Caco-2 (cell line): ENCODE measurements around the gene PLXNA2. TPM values are rescaled to one million over a fixed set of nuclear protein-coding genes. Genes with fewer than 3 reads are reported as not detected.

ENCODE experiments used
- BruUV-seq: library from RNA; stranded (reverse); fragments of 400-500 nt; replicated peaks from 2 replicates; lab custom pipeline; 2021; lab: Mats Ljungman, UMichigan
- CTCF ChIA-PET: fragments of 300-600 bp; sonication (Branson Sonifier 250); formaldehyde crosslinking; loops from one replicate; lab custom pipeline; 2022; ENCODE audit warnings: antibody characterized with exemption; lab: Charles Lee
- POLR2A ChIA-PET: fragments of 300-600 bp; sonication (Branson Sonifier 250); formaldehyde crosslinking; loops from one replicate; lab custom pipeline; 2022; ENCODE audit warnings: antibody characterized with exemption; lab: Charles Lee
- DNase-seq, 2 experiments: peaks; one replicate each; pipeline versions ENCODE4 v3.0.0 to v3.0.0-alpha.2; 2020 to 2022
- H3K27me3 ChIP-seq: replicated peaks from 2 replicates; pipeline ENCODE4 v1.6.0; 2011; ENCODE audit warnings: low read length; ENCODE audit not compliant: control insufficient read depth, insufficient read depth
- H3K36me3 ChIP-seq: 2 replicates; pipeline ENCODE4 v1.5.1; 2011; ENCODE audit warnings: low read length; ENCODE audit not compliant: control insufficient read depth, insufficient read depth
- H3K4me1 ChIP-seq: fragments of 250-450 bp; sonication (Bioruptor Pico); 2 replicates; pipeline ENCODE4 v1.5.1; 2020; ENCODE audit warnings: mild to moderate bottlenecking
- H3K4me3 ChIP-seq: 2 replicates; pipeline ENCODE4 v1.5.1; 2011; ENCODE audit warnings: low read depth, mild to moderate bottlenecking, control low read depth, low read length
- H3K9me3 ChIP-seq: fragments of 250-450 bp; sonication (Bioruptor Pico); 2 replicates; pipeline ENCODE4 v1.5.1; 2020; ENCODE audit warnings: mild to moderate bottlenecking, moderate library complexity
- H3K27ac Mint-ChIP-seq: one replicate; pipeline ENCODE4 v1.8.0; 2022; ENCODE audit warnings: mixed read lengths; ENCODE audit not compliant: unreplicated experiment
- H3K27me3 Mint-ChIP-seq: one replicate; pipeline ENCODE4 v1.8.0; 2022; ENCODE audit warnings: mixed read lengths; ENCODE audit not compliant: insufficient read depth, unreplicated experiment
- H3K36me3 Mint-ChIP-seq: one replicate; pipeline ENCODE4 v1.8.0; 2022; ENCODE audit warnings: mild to moderate bottlenecking, mixed read lengths; ENCODE audit not compliant: insufficient read depth, unreplicated experiment
- H3K4me1 Mint-ChIP-seq: one replicate; pipeline ENCODE4 v1.8.0; 2022; ENCODE audit warnings: low read depth, mixed read lengths; ENCODE audit not compliant: unreplicated experiment
- H3K4me3 Mint-ChIP-seq: one replicate; pipeline ENCODE4 v1.8.0; 2022; ENCODE audit warnings: mild to moderate bottlenecking, moderate library complexity, mixed read lengths; ENCODE audit not compliant: unreplicated experiment
- H3K9me3 Mint-ChIP-seq: one replicate; pipeline ENCODE4 v1.8.0; 2022; ENCODE audit warnings: mixed read lengths; ENCODE audit not compliant: unreplicated experiment
- intact Hi-C: fragments of 100-400 bp; cut with micrococcal nuclease; formaldehyde crosslinking; loops from one replicate; pipeline ENCODE4 v1.10.0; 2022; ENCODE audit not compliant: unreplicated experiment
- total RNA-seq: library from RNA; stranded (reverse); gene quantifications from 2 replicates; pipeline ENCODE4 v1.2.3, GENCODE V29; 2022
- TF ChIP-seq, protein P1 (sequence below), 2 experiments: fragments of 200-600 bp in 1 of 2; IDR thresholded peaks; 1 replicate in 1 of 2; 2 replicates in 1 of 2; pipeline versions ENCODE4 v1.5.1 to v1.8.0; 2011 to 2022; ENCODE audit warnings: antibody characterized with exemption in 1 of 2, control low read depth in 1 of 2, inconsistent platforms in 1 of 2, low read depth in 1 of 2, low read length in 1 of 2, mild to moderate bottlenecking in 1 of 2, moderate library complexity in 1 of 2; ENCODE audit not compliant: insufficient read depth in 1 of 2, severe bottlenecking in 1 of 2, unreplicated experiment in 1 of 2

The PLXNA2 gene
- total RNA-seq, 1 experiment from 2014 or later, result 3.2 TPM

DNA sequence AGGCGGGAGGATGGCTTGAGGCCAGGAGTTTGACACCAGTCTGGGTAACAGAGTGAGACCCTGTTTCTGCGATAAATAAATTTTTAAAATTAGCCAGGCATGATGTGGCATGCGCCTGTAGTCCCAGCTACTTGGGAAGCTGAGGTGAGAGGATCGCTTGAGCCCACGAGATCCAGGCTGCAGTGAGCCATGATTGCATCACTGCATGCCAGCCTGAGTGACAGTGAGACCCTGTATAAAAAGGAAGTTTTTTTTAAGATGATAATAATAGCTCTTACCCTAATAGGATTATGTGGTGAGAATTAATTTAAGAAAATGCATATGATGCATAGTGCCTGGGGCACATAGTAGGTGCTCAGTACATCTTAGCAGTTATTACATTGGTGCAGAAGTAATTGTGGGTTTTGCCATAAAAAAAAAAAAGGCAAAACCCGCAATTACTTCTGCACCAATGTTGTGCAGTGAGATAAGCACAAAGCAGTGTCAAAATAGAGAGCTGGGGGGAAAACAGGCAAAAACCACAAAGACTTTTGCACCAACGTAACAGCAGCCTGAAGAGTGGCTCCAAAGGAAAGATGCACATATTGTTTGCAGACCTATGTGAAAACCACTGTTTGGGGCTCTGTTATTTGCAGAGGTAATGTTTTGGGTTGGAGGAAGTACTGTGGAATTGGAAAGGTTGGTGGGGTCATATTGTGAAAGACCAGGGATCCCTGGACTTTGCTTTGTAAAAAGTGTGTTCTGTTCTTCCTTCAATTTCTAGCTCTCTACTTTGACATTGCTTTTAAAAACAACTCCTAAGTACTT, 72.4 kb downstream of the PLXNA2 start:
- Mint-ChIP-seq H3K4me1 (peaks cover 27% of the 10 kb centered on the region), H3K9me3 (no peaks in the 10 kb centered on the region), H3K36me3 (no peaks in the 10 kb centered on the region), H3K27me3 (no peaks in the 10 kb centered on the region), H3K4me3 (no peak overlapping the region), H3K27ac (no peak overlapping the region)
- TF ChIP-seq, protein P1, sequence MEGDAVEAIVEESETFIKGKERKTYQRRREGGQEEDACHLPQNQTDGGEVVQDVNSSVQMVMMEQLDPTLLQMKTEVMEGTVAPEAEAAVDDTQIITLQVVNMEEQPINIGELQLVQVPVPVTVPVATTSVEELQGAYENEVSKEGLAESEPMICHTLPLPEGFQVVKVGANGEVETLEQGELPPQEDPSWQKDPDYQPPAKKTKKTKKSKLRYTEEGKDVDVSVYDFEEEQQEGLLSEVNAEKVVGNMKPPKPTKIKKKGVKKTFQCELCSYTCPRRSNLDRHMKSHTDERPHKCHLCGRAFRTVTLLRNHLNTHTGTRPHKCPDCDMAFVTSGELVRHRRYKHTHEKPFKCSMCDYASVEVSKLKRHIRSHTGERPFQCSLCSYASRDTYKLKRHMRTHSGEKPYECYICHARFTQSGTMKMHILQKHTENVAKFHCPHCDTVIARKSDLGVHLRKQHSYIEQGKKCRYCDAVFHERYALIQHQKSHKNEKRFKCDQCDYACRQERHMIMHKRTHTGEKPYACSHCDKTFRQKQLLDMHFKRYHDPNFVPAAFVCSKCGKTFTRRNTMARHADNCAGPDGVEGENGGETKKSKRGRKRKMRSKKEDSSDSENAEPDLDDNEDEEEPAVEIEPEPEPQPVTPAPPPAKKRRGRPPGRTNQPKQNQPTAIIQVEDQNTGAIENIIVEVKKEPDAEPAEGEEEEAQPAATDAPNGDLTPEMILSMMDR (IDR thresholded peaks at IDR 0.05; ENCODE audit: insufficient read depth in 1 of 2, low read depth in 1 of 2, low read length in 1 of 2, severe bottlenecking in 1 of 2, unreplicated experiment in 1 of 2), result no peak
- intact Hi-C loops, result no loop called here
- ChIA-PET CTCF (interaction anchor here (1.0 kb wide), 2 partner anchors 19 to 71 kb away, joined by 3 to 5 read pairs; no protein-coding TSS in a partner anchor), POLR2A (no interaction called here)
- DNase-seq, result no peak
- no TSS peak for BruUV-seq
- Histone ChIP-seq H3K36me3 (no peaks in the 10 kb centered on the region), H3K4me3 (no peak overlapping the region), H3K27me3 (no peaks in the 10 kb centered on the region), H3K4me1 (peaks cover 29% of the 10 kb centered on the region), H3K9me3 (no peaks in the 10 kb centered on the region)

DNA sequence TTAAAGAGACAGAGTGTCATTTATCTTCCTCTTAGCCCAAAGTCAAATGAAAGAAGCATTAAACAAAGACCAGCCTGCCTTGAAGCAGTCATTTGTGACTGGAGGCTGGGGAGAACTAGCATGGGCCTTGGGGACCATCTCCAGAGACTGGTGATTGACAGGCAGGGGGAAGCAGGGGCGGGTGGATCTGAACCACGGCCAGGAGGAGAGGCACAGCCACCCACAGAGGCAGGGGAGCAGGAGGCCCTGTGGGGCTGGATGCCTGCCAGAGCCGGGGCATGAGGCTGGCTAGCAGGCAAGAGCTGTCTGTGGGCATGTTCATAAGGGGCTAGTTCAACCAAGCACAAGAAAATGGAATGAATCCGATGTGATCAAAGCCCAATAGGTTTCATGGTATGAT, 73.9 kb downstream of the PLXNA2 start:
- Histone ChIP-seq H3K27me3 (no peaks in the 10 kb centered on the region), H3K36me3 (no peaks in the 10 kb centered on the region), H3K4me3 (no peak overlapping the region), H3K4me1 (peaks cover 23% of the 10 kb centered on the region), H3K9me3 (no peaks in the 10 kb centered on the region)
- H3K4me3 Mint-ChIP-seq, result no peak overlapping the region
- no peak overlapping the region for H3K27ac Mint-ChIP-seq
- ChIA-PET POLR2A (no interaction called here), CTCF (no interaction called here)
- DNase-seq, result no peak
- H3K4me1 Mint-ChIP-seq, result peaks cover 22% of the 10 kb centered on the region
- no peaks in the 10 kb centered on the region for H3K27me3 Mint-ChIP-seq
- intact Hi-C loops, result no loop called here
- H3K36me3 Mint-ChIP-seq, result no peaks in the 10 kb centered on the region
- TF ChIP-seq, protein P1 (IDR thresholded peaks at IDR 0.05; ENCODE audit: insufficient read depth in 1 of 2, low read depth in 1 of 2, low read length in 1 of 2, severe bottlenecking in 1 of 2, unreplicated experiment in 1 of 2), result no peak
- no peaks in the 10 kb centered on the region for H3K9me3 Mint-ChIP-seq
- no TSS peak for BruUV-seq

DNA sequence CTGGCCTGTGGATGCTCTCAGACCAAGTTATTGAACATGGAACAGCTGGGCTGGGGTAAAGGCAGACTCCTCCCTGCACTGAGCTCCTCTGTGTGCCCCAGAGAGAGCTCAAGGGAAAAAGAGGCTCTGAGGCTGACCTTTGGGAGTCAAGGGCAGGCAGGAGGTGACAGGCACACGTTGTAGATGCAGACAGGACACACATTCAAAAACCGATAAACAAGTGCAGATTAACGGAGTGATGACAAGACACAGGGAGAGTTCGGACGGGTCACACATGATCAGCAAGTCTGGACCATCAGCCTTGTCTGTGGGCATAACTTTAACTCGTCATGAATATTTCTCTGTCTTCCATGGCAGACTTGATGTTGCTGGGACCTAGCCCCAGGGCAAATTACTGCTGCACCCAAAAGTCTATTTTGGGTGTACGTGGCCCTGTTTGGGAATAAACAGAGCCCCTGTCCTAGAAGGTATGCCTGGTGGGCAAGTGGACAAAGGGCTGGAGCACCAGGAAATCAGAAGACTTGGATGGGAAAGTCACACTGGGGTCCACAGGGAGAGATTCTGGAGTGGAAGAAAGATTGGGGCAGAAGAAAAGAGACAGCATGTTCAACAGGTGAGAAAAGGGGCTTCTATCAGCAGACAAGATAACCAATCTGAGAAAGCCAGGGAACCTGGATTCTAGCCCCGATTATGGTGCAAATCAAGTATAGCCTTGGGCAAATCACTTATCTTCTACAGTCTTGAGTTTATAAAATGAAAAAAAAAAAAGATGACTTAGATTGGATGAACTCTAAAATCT, 74.9 kb downstream of the PLXNA2 start:
- H3K4me1 Mint-ChIP-seq, result peaks cover 16% of the 10 kb centered on the region
- BruUV-seq, result no TSS peak
- no peak overlapping the region for H3K27ac Mint-ChIP-seq
- intact Hi-C loops, result no loop called here
- no peak for DNase-seq
- no peaks in the 10 kb centered on the region for H3K36me3 Mint-ChIP-seq
- no peaks in the 10 kb centered on the region for H3K9me3 ChIP-seq
- H3K4me1 ChIP-seq, result peaks cover 13% of the 10 kb centered on the region
- CTCF ChIA-PET, result no interaction called here
- H3K9me3 Mint-ChIP-seq, result no peaks in the 10 kb centered on the region
- H3K4me3 ChIP-seq, result no peak overlapping the region
- POLR2A ChIA-PET, result no interaction called here
- H3K4me3 Mint-ChIP-seq, result no peak overlapping the region
- TF ChIP-seq, protein P1 (IDR thresholded peaks at IDR 0.05; ENCODE audit: insufficient read depth in 1 of 2, low read depth in 1 of 2, low read length in 1 of 2, severe bottlenecking in 1 of 2, unreplicated experiment in 1 of 2), result no peak
- no peaks in the 10 kb centered on the region for H3K27me3 ChIP-seq
- H3K36me3 ChIP-seq, result no peaks in the 10 kb centered on the region
- H3K27me3 Mint-ChIP-seq, result no peaks in the 10 kb centered on the region
